IPS-11a (cell line): Measurements from ENCODE around the gene ERCC5.

ENCODE experiments used
- H3K4me3 ChIP-seq: one replicate; pipeline ENCODE4 v1.5.1; 2013; ENCODE audit warnings: low read depth, low read length, control low read depth

The ERCC5 gene

GRCh38 chr13:102917019-102917418, 71.2 kb downstream of the ERCC5 start:
- no peak overlapping the region for H3K4me3 ChIP-seq

- no peak overlapping the region for H3K4me3 ChIP-seq
Measured at GRCh38 chr13:102922184-102922583, 76.4 kb downstream of the ERCC5 start.
